HG03378 (cell line): ENCODE measurements around the gene KRT25.

ENCODE experiments used
- ATAC-seq: cut with Tn5 transposase; IDR thresholded peaks from one replicate; pipeline ENCODE4 v1.9.1; 2021; ENCODE audit warnings: mild to moderate bottlenecking, moderate library complexity; ENCODE audit not compliant: unreplicated experiment

The KRT25 gene

GRCh38 chr17:40755231-40755630 lies at the start of gene KRT25:
Gene KRT25, minus strand, starts transcription at chr17:40755331. Its CDS starts 60 bp downstream, at chr17:40755271.
- ATAC-seq = no peak

GRCh38 chr17:40803617-40804082 lies 48.5 kb upstream of the KRT25 start:
- ATAC-seq = no peak

GRCh38 chr17:40801157-40801556 lies 46.0 kb upstream of the KRT25 start:
- no peak for ATAC-seq

- no peak for ATAC-seq
Observed at GRCh38 chr17:40800381-40800780, 45.2 kb upstream of the KRT25 start.

- ATAC-seq = no peak
Observed at GRCh38 chr17:40799859-40800258, 44.7 kb upstream of the KRT25 start, which contains the start of gene KRT28. Gene KRT28, minus strand, starts transcription at chr17:40799959. Its CDS starts 66 bp downstream, at chr17:40799893.

- ATAC-seq = no peak
Observed at GRCh38 chr17:40796846-40797245, 41.7 kb upstream of the KRT25 start.

- ATAC-seq = no peak
Observed at GRCh38 chr17:40795019-40795667, 40.0 kb upstream of the KRT25 start.

- no peak for ATAC-seq
Observed at GRCh38 chr17:40794466-40794865, 39.3 kb upstream of the KRT25 start.

- ATAC-seq = no peak
Observed at GRCh38 chr17:40793832-40794231, 38.7 kb upstream of the KRT25 start.

- ATAC-seq = no peak
Observed at GRCh38 chr17:40791787-40792436, 36.8 kb upstream of the KRT25 start.

- no peak for ATAC-seq
Observed at GRCh38 chr17:40791111-40791510, 36.0 kb upstream of the KRT25 start.

- no peak for ATAC-seq
Observed at GRCh38 chr17:40782450-40782849, 27.3 kb upstream of the KRT25 start, which contains the start of gene KRT27. Gene KRT27, minus strand, starts transcription at chr17:40782550. Its CDS starts 57 bp downstream, at chr17:40782493.

GRCh38 chr17:40779181-40779909 lies 24.2 kb upstream of the KRT25 start:
- no peak for ATAC-seq

GRCh38 chr17:40778461-40778860 lies 23.3 kb upstream of the KRT25 start:
- no peak for ATAC-seq

- ATAC-seq = no peak
Observed at GRCh38 chr17:40777971-40778370, 22.8 kb upstream of the KRT25 start.

GRCh38 chr17:40777459-40777858 lies 22.3 kb upstream of the KRT25 start:
- ATAC-seq = no peak

- ATAC-seq = no peak
Observed at GRCh38 chr17:40775945-40776344, 20.8 kb upstream of the KRT25 start.

GRCh38 chr17:40772101-40772500 lies 17.0 kb upstream of the KRT25 start, which contains the start of gene KRT26:
Gene KRT26, minus strand, starts transcription at chr17:40772201. Its CDS starts 88 bp downstream, at chr17:40772113.
- ATAC-seq = no peak

GRCh38 chr17:40765657-40766056 lies 10.5 kb upstream of the KRT25 start:
- ATAC-seq = no peak

GRCh38 chr17:40763752-40764151 lies 8.6 kb upstream of the KRT25 start:
- no peak for ATAC-seq
